HEK293 (cell line): ENCODE results near the gene ILF3.
A peak's percentile ranks its signal among the peaks of the same experiment; 100 is the strongest.

Source experiments
- CTCF ChIA-PET: fragments of 350-600 bp; formaldehyde crosslinking; extraction: SDS; loops from one replicate; lab custom pipeline; 2021; ENCODE audit warnings: antibody characterized with exemption; lab: Yijun Ruan, JAX
- POLR2A ChIA-PET: fragments of 300-600 bp; formaldehyde crosslinking; extraction: SDS; loops from one replicate; lab custom pipeline; 2020; ENCODE audit warnings: antibody characterized with exemption, inconsistent platforms; lab: Yijun Ruan, JAX
- H3K27ac ChIP-seq: fragments of 200-500 bp; sonication (Bioruptor generic); 2 replicates; pipeline ENCODE4 v1.5.1; 2014; ENCODE audit warnings: low read depth, low read length, control low read depth, inconsistent platforms; ENCODE audit errors: extremely low read depth
- H3K36me3 ChIP-seq, 2 experiments: fragments of 200-500 bp in 1 of 2; sonication (Bioruptor generic) in 1 of 2; 1 replicate in 1 of 2; 2 replicates in 1 of 2; pipeline ENCODE4 v1.5.1; 2014 to 2017; ENCODE audit warnings: inconsistent platforms in 2 of 2, low read length in 2 of 2; ENCODE audit not compliant: control insufficient read depth in 2 of 2, insufficient read depth in 1 of 2
- H3K4me1 ChIP-seq: fragments of 200-500 bp; sonication (Bioruptor generic); 2 replicates; pipeline ENCODE4 v1.5.1; 2014; ENCODE audit warnings: mild to moderate bottlenecking, low read length, inconsistent platforms; ENCODE audit not compliant: control insufficient read depth, insufficient read depth
- H3K4me3 ChIP-seq: 2 replicates; pipeline ENCODE4 v1.5.1; 2011; ENCODE audit warnings: low read depth, mild to moderate bottlenecking, control low read depth, low read length, moderate library complexity
- H3K9me3 ChIP-seq: fragments of 200-500 bp; sonication (Bioruptor generic); 2 replicates; pipeline ENCODE4 v1.5.1; 2014; ENCODE audit warnings: low read depth, low read length, inconsistent platforms; ENCODE audit not compliant: control insufficient read depth, insufficient read depth
- BCL11A ChIP-seq: fragments of 450-650 bp; formaldehyde crosslinking; IDR thresholded peaks from 2 replicates; pipeline ENCODE4 v1.5.1; 2016; ENCODE audit warnings: low read depth, missing biosample characterization, missing genetic modification characterization
- PATZ1 ChIP-seq: fragments of 450-650 bp; formaldehyde crosslinking; IDR thresholded peaks from 2 replicates; pipeline ENCODE4 v1.5.1; 2016; ENCODE audit warnings: missing biosample characterization, missing genetic modification characterization
- SCRT1 ChIP-seq: fragments of 450-650 bp; formaldehyde crosslinking; IDR thresholded peaks from 2 replicates; pipeline ENCODE4 v1.5.1; 2016; ENCODE audit warnings: missing biosample characterization, missing genetic modification characterization, borderline replicate concordance
- SP2 ChIP-seq: fragments of 450-650 bp; formaldehyde crosslinking; IDR thresholded peaks from 2 replicates; pipeline ENCODE4 v1.5.1; 2016; ENCODE audit warnings: missing biosample characterization, missing genetic modification characterization
- TCF7L2 ChIP-seq: IDR thresholded peaks from 2 replicates; pipeline ENCODE4 v1.6.1; 2011; ENCODE audit warnings: low read depth, mild to moderate bottlenecking, inconsistent platforms, low read length, moderate library complexity, borderline replicate concordance
- YY2 ChIP-seq: fragments of 450-650 bp; formaldehyde crosslinking; IDR thresholded peaks from 2 replicates; pipeline ENCODE4 v1.5.1; 2016; ENCODE audit warnings: missing biosample characterization, missing genetic modification characterization
- ZBTB49 ChIP-seq: fragments of 450-650 bp; formaldehyde crosslinking; IDR thresholded peaks from 2 replicates; pipeline ENCODE4 v1.5.1; 2016; ENCODE audit warnings: missing biosample characterization, missing genetic modification characterization, low read depth
- ZNF214 ChIP-seq: fragments of 450-650 bp; formaldehyde crosslinking; IDR thresholded peaks from 2 replicates; pipeline ENCODE4 v1.5.1; 2017; ENCODE audit warnings: missing biosample characterization, mild to moderate bottlenecking, missing genetic modification characterization, borderline replicate concordance
- ZNF266 ChIP-seq: fragments of 450-650 bp; formaldehyde crosslinking; IDR thresholded peaks from 2 replicates; pipeline ENCODE4 v1.5.1; 2016; ENCODE audit warnings: missing biosample characterization, missing genetic modification characterization, low read depth
- ZNF394 ChIP-seq: fragments of 450-650 bp; formaldehyde crosslinking; IDR thresholded peaks from 2 replicates; pipeline ENCODE4 v1.5.1; 2016; ENCODE audit warnings: missing biosample characterization, missing genetic modification characterization, mild to moderate bottlenecking, moderate library complexity, borderline replicate concordance
- ZNF623 ChIP-seq: fragments of 450-650 bp; formaldehyde crosslinking; IDR thresholded peaks from 2 replicates; pipeline ENCODE4 v1.5.1; 2016; ENCODE audit warnings: missing biosample characterization, missing genetic modification characterization
- ZNF624 ChIP-seq: fragments of 450-650 bp; formaldehyde crosslinking; IDR thresholded peaks from 2 replicates; pipeline ENCODE4 v1.5.1; 2017; ENCODE audit warnings: missing biosample characterization, missing genetic modification characterization
- ZNF664 ChIP-seq: fragments of 450-650 bp; formaldehyde crosslinking; IDR thresholded peaks from 2 replicates; pipeline ENCODE4 v1.5.1; 2016; ENCODE audit warnings: missing biosample characterization, missing genetic modification characterization
- ZNF776 ChIP-seq: fragments of 450-650 bp; formaldehyde crosslinking; IDR thresholded peaks from 2 replicates; pipeline ENCODE4 v1.5.0; 2017; ENCODE audit warnings: missing biosample characterization, missing genetic modification characterization, borderline replicate concordance
- ZNF777 ChIP-seq: fragments of 450-650 bp; formaldehyde crosslinking; IDR thresholded peaks from 2 replicates; pipeline ENCODE4 v1.5.1; 2017; ENCODE audit warnings: missing biosample characterization, missing genetic modification characterization, borderline replicate concordance
- TF ChIP-seq, protein P1 (sequence below): fragments of 450-650 bp; formaldehyde crosslinking; IDR thresholded peaks from 2 replicates; pipeline ENCODE4 v1.5.1; 2016; ENCODE audit warnings: missing biosample characterization, missing genetic modification characterization
- TF ChIP-seq, protein P2 (sequence below): fragments of 450-650 bp; formaldehyde crosslinking; IDR thresholded peaks from 2 replicates; pipeline ENCODE4 v1.5.1; 2016; ENCODE audit warnings: missing biosample characterization, missing genetic modification characterization
- TF ChIP-seq, protein P3 (sequence below): fragments of 450-650 bp; formaldehyde crosslinking; IDR thresholded peaks from 2 replicates; pipeline ENCODE4 v1.5.1; 2016; ENCODE audit warnings: missing biosample characterization, missing genetic modification characterization

Gene ILF3

GRCh38 chr19:10621966-10622365, 32.2 kb upstream of the ILF3 start:
- H3K4me3 ChIP-seq = no peak overlapping the region
- H3K4me1 ChIP-seq = no peaks in the 10 kb centered on the region; the same call in 1 of the 2 replicates
- no peaks in the 10 kb centered on the region for H3K9me3 ChIP-seq
- ChIA-PET POLR2A (no interaction called here), CTCF (interaction anchor here (0.7 to 1.4 kb wide), 4 partner anchors 22 to 692 kb away, joined by 3 to 6 read pairs (median 4); no protein-coding TSS in a partner anchor)
- H3K36me3 ChIP-seq = peaks cover 0 to 3% of the 10 kb centered on the region in 2 experiments; a peak in 1 of 3 replicates
- H3K27ac ChIP-seq = no peak overlapping the region
- peak; percentile 98 for TF ChIP-seq ZNF623 (tag by site-specific recombination)
- no peak for TF ChIP-seq YY2 (tag by site-specific recombination)

DNA sequence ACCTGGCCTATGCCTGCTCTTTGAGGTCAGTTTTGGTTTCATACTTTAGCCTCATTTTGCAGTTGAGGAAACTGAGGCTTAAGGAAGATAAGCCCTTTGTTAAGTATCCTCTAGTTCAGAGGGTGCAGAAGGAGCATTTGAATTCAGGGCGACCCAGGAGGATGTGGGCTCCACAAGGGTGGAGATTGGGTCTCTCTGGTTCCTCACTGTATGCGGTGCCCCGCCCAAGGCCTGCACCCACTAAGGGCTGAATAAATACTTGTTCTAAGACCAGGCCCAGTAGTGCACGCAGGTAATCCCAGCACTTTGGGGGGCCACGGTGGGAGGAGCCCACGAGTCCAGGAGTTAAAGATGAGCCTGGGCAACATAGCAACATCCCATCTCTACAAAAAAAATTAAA, 29.6 kb upstream of the ILF3 start:
- Histone ChIP-seq H3K36me3 (peaks cover 0 to 18% of the 10 kb centered on the region in 2 experiments; a peak in 2 of 3 replicates), H3K4me1 (no peaks in the 10 kb centered on the region; the same call in 1 of the 2 replicates), H3K9me3 (no peaks in the 10 kb centered on the region), H3K27ac (no peak overlapping the region), H3K4me3 (no peak overlapping the region)
- ChIA-PET POLR2A (interaction anchor here (0.5 to 1.0 kb wide), 4 partner anchors 17 to 59 kb away, joined by 3 to 7 read pairs (median 5); partner anchors contain the start of gene KRI1), CTCF (interaction anchor here (0.8 to 1.7 kb wide), 3 partner anchors 20 to 83 kb away, joined by 3 read pairs; no protein-coding TSS in a partner anchor)
- TF ChIP-seq BCL11A (tag by site-specific recombination) (no peak), ZNF214 (tag by site-specific recombination) (no peak), ZNF664 (tag by site-specific recombination) (no peak), ZNF394 (tag by site-specific recombination) (no peak), ZNF624 (no peak), ZNF776 (no peak), SCRT1 (tag by site-specific recombination) (no peak), SP2 (tag by site-specific recombination) (no peak), TCF7L2 (no peak), ZNF777 (tag by site-specific recombination) (no peak), ZBTB49 (no peak), PATZ1 (tag by site-specific recombination) (no peak), ZNF266 (no peak)
- TF ChIP-seq, protein P1, sequence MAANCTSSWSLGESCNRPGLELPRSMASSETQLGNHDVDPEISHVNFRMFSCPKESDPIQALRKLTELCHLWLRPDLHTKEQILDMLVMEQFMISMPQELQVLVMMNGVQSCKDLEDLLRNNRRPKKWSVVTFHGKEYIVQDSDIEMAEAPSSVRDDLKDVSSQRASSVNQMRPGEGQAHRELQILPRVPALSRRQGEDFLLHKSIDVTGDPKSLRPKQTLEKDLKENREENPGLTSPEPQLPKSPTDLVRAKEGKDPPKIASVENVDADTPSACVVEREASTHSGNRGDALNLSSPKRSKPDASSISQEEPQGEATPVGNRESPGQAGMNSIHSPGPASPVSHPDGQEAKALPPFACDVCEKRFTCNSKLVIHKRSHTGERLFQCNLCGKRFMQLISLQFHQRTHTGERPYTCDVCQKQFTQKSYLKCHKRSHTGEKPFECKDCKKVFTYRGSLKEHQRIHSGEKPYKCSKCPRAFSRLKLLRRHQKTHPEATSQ (tag by site-specific recombination) = no peak
- TF ChIP-seq, protein P2, sequence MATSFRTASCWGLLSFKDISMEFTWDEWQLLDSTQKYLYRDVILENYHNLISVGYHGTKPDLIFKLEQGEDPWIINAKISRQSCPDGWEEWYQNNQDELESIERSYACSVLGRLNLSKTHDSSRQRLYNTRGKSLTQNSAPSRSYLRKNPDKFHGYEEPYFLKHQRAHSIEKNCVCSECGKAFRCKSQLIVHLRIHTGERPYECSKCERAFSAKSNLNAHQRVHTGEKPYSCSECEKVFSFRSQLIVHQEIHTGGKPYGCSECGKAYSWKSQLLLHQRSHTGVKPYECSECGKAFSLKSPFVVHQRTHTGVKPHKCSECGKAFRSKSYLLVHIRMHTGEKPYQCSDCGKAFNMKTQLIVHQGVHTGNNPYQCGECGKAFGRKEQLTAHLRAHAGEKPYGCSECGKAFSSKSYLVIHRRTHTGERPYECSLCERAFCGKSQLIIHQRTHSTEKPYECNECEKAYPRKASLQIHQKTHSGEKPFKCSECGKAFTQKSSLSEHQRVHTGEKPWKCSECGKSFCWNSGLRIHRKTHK = no peak
- TF ChIP-seq, protein P3, sequence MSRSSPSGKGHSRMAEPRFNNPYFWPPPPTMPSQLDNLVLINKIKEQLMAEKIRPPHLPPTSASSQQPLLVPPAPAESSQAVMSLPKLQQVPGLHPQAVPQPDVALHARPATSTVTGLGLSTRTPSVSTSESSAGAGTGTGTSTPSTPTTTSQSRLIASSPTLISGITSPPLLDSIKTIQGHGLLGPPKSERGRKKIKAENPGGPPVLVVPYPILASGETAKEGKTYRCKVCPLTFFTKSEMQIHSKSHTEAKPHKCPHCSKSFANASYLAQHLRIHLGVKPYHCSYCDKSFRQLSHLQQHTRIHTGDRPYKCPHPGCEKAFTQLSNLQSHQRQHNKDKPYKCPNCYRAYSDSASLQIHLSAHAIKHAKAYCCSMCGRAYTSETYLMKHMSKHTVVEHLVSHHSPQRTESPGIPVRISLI (tag by site-specific recombination) = no peak
- TF ChIP-seq, all 188 proteins: peak for 0
